Spleen (tissue), 11 donors: ENCODE measurements around the gene FBXL16. TPM values are rescaled to one million over a fixed set of nuclear protein-coding genes. Genes with fewer than 3 reads are reported as not detected.
A peak's percentile ranks its signal among the peaks of the same experiment; 100 is the strongest.

Source experiments
- DNase-seq: peaks from one replicate; pipeline ENCODE4 v3.0.0-alpha.2; 2020
- H3K27ac ChIP-seq, 8 donors: fragments of 200-600 bp; sonication (generic) in 7 of 8; 1 replicate in 4 of 8; 2 replicates in 4 of 8; pipeline versions ENCODE4 v1.5.0 to v1.8.0; 2016 to 2021; ENCODE audit warnings: inconsistent platforms in 4 of 8, mild to moderate bottlenecking in 4 of 8, moderate library complexity in 1 of 8
- H3K27me3 ChIP-seq, 7 donors: fragments of 200-600 bp; sonication (generic) in 6 of 7; replicated peaks in 1 of 7; 1 replicate in 4 of 7; 2 replicates in 3 of 7; pipeline versions ENCODE4 v1.5.0 to v1.8.0; 2016 to 2021; ENCODE audit warnings: inconsistent platforms in 3 of 7, mild to moderate bottlenecking in 1 of 7
- H3K36me3 ChIP-seq, 6 donors: fragments of 200-600 bp; sonication (generic) in 5 of 6; 1 replicate in 4 of 6; 2 replicates in 2 of 6; pipeline versions ENCODE4 v1.5.0 to v1.8.0; 2016 to 2021; ENCODE audit warnings: inconsistent platforms in 2 of 6
- H3K4me1 ChIP-seq, 6 donors: fragments of 200-600 bp; sonication (generic) in 5 of 6; 1 replicate in 3 of 6; 2 replicates in 3 of 6; pipeline versions ENCODE4 v1.5.0 to v1.8.0; 2016 to 2021; ENCODE audit warnings: inconsistent platforms in 3 of 6
- H3K4me3 ChIP-seq, 8 donors: fragments of 200-600 bp; sonication (generic) in 7 of 8; 1 replicate in 4 of 8; 2 replicates in 4 of 8; pipeline versions ENCODE4 v1.5.0 to v1.8.0; 2016 to 2021; ENCODE audit warnings: inconsistent platforms in 4 of 8, mild to moderate bottlenecking in 4 of 8, moderate library complexity in 2 of 8
- H3K9me3 ChIP-seq, 8 donors: fragments of 200-600 bp; sonication (generic) in 7 of 8; 1 replicate in 4 of 8; 2 replicates in 4 of 8; pipeline versions ENCODE4 v1.5.0 to v1.8.0; 2016 to 2021; ENCODE audit warnings: inconsistent platforms in 4 of 8
- POLR2A ChIP-seq, 3 donors: fragments of 450-650 bp; IDR thresholded peaks; one replicate each; pipeline ENCODE4 v1.5.1; 2017; ENCODE audit warnings: antibody characterized with exemption in 3 of 3, mild to moderate bottlenecking in 1 of 3
- POLR2AphosphoS5 ChIP-seq, 3 donors: sonication (generic); formaldehyde crosslinking; IDR thresholded peaks; one replicate each; pipeline ENCODE4 v1.5.1; 2017; ENCODE audit warnings: antibody characterized with exemption in 3 of 3
- whole genome bisulfite sequencing, 5 donors: extraction: QIAGEN DNeasy Blood & Tissue Kit in 3 of 5; methylation state at CpG; one replicate each; pipeline versions ENCODE4 v1.1.5 to v1.1.7; 2013 to 2018; 5-methylcytosine and 5-hydroxymethylcytosine counted together
- intact Hi-C: fragments of 100-400 bp; cut with DNase I; formaldehyde crosslinking; loops from one replicate; pipeline ENCODE4 v1.15.0; 2023; ENCODE audit warnings: low total_unique reads
- polyA plus RNA-seq, 3 donors: library from polyadenylated mRNA; stranded (reverse); fragments of 200-250 nt; gene quantifications; one replicate each; pipeline ENCODE4 v1.2.1, GENCODE V29; 2013
- total RNA-seq, 7 donors: library from RNA; depleted of rRNA in 3 of 7; stranded (reverse); fragments of >200 nt in 3 of 7; fragmentation: NEBNext Ultra II Directional in 4 of 7; extraction: Animal tissue kit (Norgen Biotek cat#: 25700) in 4 of 7; gene quantifications; one replicate each; pipeline versions ENCODE4 v1.1.0 to v1.2.1, GENCODE V29; 2016 to 2021
- TF ChIP-seq, protein P1 (sequence below), 11 experiments: fragments of 200-600 bp in 7 of 11; fragments of 450-650 bp in 4 of 11; sonication (generic) in 4 of 11; IDR thresholded peaks in 8 of 11; conservative IDR thresholded peaks in 3 of 11; 1 replicate in 7 of 11; 2 replicates in 4 of 11; pipeline versions ENCODE4 v1.4.0 to v1.8.0; 2016 to 2021; ENCODE audit warnings: antibody characterized with exemption in 11 of 11, inconsistent platforms in 4 of 11, mild to moderate bottlenecking in 1 of 11
- donor health status: healthy with polysubstance abuse.
- donor health status: DM: no; HTN: no; CAD: no; lungs with moderate emphysema.
- donor health status: DM: no; HTN: no; CAD: no.
- donor health status: Bipolar disorder and iron deficiency.
- donor health status: healthy.
- donor health status: DM: no; HTN: no; CAD: no.
- donor health status: DM: yes; HTN: yes; CAD: no.

The FBXL16 gene
- total and polyA plus RNA-seq, 10 donors: 0.48 to 2.6 (median 1.5) TPM

- Histone ChIP-seq H3K27ac (no peak overlapping the region), H3K4me1 (peaks cover 17 to 55% (median 37%) of the 10 kb centered on the region in 6 donors), H3K9me3 (no peaks in the 10 kb centered on the region), H3K27me3 (peaks cover 0 to 4% (median 0%) of the 10 kb centered on the region in 7 donors), H3K36me3 (peaks cover 0 to 57% (median 45%) of the 10 kb centered on the region in 6 donors), H3K4me3 (peak overlapping the region in 2 of 8 donors; percentile 7 to 99)
- TF ChIP-seq, protein P1, sequence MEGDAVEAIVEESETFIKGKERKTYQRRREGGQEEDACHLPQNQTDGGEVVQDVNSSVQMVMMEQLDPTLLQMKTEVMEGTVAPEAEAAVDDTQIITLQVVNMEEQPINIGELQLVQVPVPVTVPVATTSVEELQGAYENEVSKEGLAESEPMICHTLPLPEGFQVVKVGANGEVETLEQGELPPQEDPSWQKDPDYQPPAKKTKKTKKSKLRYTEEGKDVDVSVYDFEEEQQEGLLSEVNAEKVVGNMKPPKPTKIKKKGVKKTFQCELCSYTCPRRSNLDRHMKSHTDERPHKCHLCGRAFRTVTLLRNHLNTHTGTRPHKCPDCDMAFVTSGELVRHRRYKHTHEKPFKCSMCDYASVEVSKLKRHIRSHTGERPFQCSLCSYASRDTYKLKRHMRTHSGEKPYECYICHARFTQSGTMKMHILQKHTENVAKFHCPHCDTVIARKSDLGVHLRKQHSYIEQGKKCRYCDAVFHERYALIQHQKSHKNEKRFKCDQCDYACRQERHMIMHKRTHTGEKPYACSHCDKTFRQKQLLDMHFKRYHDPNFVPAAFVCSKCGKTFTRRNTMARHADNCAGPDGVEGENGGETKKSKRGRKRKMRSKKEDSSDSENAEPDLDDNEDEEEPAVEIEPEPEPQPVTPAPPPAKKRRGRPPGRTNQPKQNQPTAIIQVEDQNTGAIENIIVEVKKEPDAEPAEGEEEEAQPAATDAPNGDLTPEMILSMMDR (IDR thresholded peaks at IDR 0.05 in 8 of 11, conservative IDR thresholded peaks at IDR 0.05 in 3 of 11): no peak
- TF ChIP-seq POLR2A (IDR thresholded peaks at IDR 0.05) (no peak), POLR2AphosphoS5 (IDR thresholded peaks at IDR 0.05) (no peak)
- DNase-seq: no peak
- WGBS, 5 donors: 85 to 97% (median 94%) methylated on average over 12 to 13 of the region's 13 CpGs
- intact Hi-C loops: no loop called here
Observed at GRCh38 chr16:669666-670065, 35.9 kb downstream of the FBXL16 start.

GRCh38 chr16:668519-669171 lies 37.0 kb downstream of the FBXL16 start:
- Histone ChIP-seq H3K36me3 (peaks cover 0 to 47% (median 43%) of the 10 kb centered on the region in 6 donors), H3K27me3 (no peaks in the 10 kb centered on the region), H3K4me3 (peak overlapping the region; percentile 70 to 99 (median 90)), H3K9me3 (no peaks in the 10 kb centered on the region), H3K27ac (peak overlapping the region; percentile 75 to 94 (median 90)), H3K4me1 (peaks cover 14 to 45% (median 29%) of the 10 kb centered on the region in 6 donors)
- intact Hi-C loops: no loop called here
- no peak for DNase-seq
- 7 to 17% (median 8%) methylated on average over 5 to 50 of the region's 50 CpGs for WGBS, 5 donors
- TF ChIP-seq POLR2AphosphoS5 (IDR thresholded peaks at IDR 0.05) (no peak), POLR2A (IDR thresholded peaks at IDR 0.05) (no peak)
- TF ChIP-seq, protein P1 (IDR thresholded peaks at IDR 0.05 in 8 of 11, conservative IDR thresholded peaks at IDR 0.05 in 3 of 11): no peak

DNA sequence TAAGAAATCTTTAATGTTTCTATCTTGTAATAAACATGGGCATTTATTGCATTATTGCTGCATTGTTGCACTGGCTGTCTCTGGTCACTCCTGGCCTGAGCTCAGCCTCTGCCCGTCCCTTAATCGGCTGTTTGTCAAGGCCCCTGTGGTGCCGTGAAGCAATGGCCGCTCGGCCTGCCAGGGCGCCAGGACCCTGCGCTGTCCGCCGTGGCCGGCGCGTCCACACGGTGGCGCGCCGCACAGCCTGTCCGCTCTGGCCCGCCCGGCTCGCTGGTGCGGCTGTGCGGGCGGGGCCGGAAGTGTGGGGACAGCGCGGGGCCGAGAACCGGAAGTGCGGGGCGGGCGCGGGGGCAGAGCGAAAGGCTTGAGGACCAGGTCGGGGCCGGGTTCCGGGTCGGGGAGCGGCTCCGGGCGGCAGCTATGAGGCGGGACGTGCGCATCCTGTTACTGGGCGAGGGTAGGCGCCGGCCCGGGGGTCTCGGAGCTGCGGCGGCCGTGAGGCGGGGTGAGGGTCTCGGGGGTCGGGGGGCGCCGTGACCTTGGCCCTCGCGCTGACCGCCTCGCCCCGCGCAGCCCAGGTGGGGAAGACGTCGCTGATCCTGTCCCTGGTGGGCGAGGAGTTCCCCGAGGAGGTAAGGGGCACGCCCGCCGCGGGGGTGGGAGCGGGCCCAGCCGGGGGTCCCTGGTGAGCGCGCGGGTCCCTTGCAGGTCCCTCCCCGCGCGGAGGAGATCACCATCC lies 37.7 kb downstream of the FBXL16 start, which contains the start of gene RHOT2:
Gene RHOT2 (plus strand): TSS at position 353 of the 739 bp plus-strand sequence. CDS start 68 bp downstream, at position 421.
- Histone ChIP-seq H3K9me3 (no peaks in the 10 kb centered on the region), H3K36me3 (peaks cover 0 to 40% (median 36%) of the 10 kb centered on the region in 6 donors), H3K4me3 (peak within 1 kb of the TSS; percentile 70 to 99 (median 90)), H3K4me1 (peaks cover 14 to 39% (median 27%) of the 10 kb centered on the region in 6 donors), H3K27ac (peak within 1 kb of the TSS; percentile 75 to 94 (median 90)), H3K27me3 (no peaks in the 10 kb centered on the region)
- intact Hi-C loops: no loop called here
- peak; percentile 90 to 94 (median 91) for TF ChIP-seq POLR2AphosphoS5 (IDR thresholded peaks at IDR 0.05)
- TF ChIP-seq, protein P1 (IDR thresholded peaks at IDR 0.05 in 8 of 11, conservative IDR thresholded peaks at IDR 0.05 in 3 of 11): peak in 10 of 11 experiments; percentile 61 to 99 (median 96)
- peak in 1 of 3 donors; percentile 41 for TF ChIP-seq POLR2A (IDR thresholded peaks at IDR 0.05)
- peak; percentile 99 for DNase-seq
- 1% methylated on average over 34 to 78 of the region's 78 CpGs for WGBS, 5 donors
